ENCODE measurements around the gene TCEAL1. TPM values are rescaled to one million over a fixed set of nuclear protein-coding genes. Genes with fewer than 3 reads are reported as not detected.

Gene TCEAL1
- total and polyA plus RNA-seq, 2 of the 13 experiments (the other 11 are each of a cell fraction or from before 2014, with no cell fraction given) = 11.2 to 14.8 TPM

- TF ChIP-seq ZNF570 (CRISPR knock-in tag; IDR thresholded peaks at IDR 0.05; ENCODE audit: borderline replicate concordance) = no peak
- no peak; the same call in 1 of the 2 replicates for TF ChIP-seq KDM5B (CRISPR knock-in tag; IDR thresholded peaks at IDR 0.05; ENCODE audit: borderline replicate concordance)
- no peak for TF ChIP-seq PTBP1 (IDR thresholded peaks at IDR 0.05; ENCODE audit: low read depth, low read length, poor library complexity, severe bottlenecking)
- TF ChIP-seq BCL3 (CRISPR knock-in tag; IDR thresholded peaks at IDR 0.05) = no peak
- TF ChIP-seq ZNF382 (CRISPR knock-in tag; IDR thresholded peaks at IDR 0.05; ENCODE audit: borderline replicate concordance) = no peak
- TF ChIP-seq ZNF841 (CRISPR knock-in tag; IDR thresholded peaks at IDR 0.05; ENCODE audit: borderline replicate concordance) = no peak
- no peak for TF ChIP-seq ZNF577 (CRISPR knock-in tag; IDR thresholded peaks at IDR 0.05; ENCODE audit: borderline replicate concordance, low read depth)
- no peak for TF ChIP-seq E2F2 (CRISPR knock-in tag; IDR thresholded peaks at IDR 0.05; ENCODE audit: borderline replicate concordance)
- no peak for TF ChIP-seq ZNF282 (IDR thresholded peaks at IDR 0.05; ENCODE audit: partially characterized antibody)
- peak; percentile 41; the same call in 1 of the 2 replicates for TF ChIP-seq KDM2A (CRISPR knock-in tag; IDR thresholded peaks at IDR 0.05; ENCODE audit: borderline replicate concordance, low read depth)
- TF ChIP-seq SMARCE1 (IDR thresholded peaks at IDR 0.05; ENCODE audit: borderline replicate concordance) = no peak
- TF ChIP-seq CENPX (CRISPR knock-in tag; IDR thresholded peaks at IDR 0.05) = no peak
- no peak for TF ChIP-seq RFX1 (IDR thresholded peaks at IDR 0.05)
- 0 out of 2 replicates have a peak, but pooled peaks have one; percentile 11 for TF ChIP-seq FOSL2 (CRISPR knock-in tag; IDR thresholded peaks at IDR 0.05)
- TF ChIP-seq MYC (CRISPR knock-in tag; IDR thresholded peaks at IDR 0.05; ENCODE audit: borderline replicate concordance) = peak; percentile 38; the same call in 1 of the 2 replicates
- no peak for TF ChIP-seq AHDC1 (CRISPR knock-in tag; IDR thresholded peaks at IDR 0.05; ENCODE audit: borderline replicate concordance)
- no peak for TF ChIP-seq TRIM24 (CRISPR knock-in tag; IDR thresholded peaks at IDR 0.05)
- no peak for TF ChIP-seq SAFB2 (CRISPR knock-in tag; IDR thresholded peaks at IDR 0.05; ENCODE audit: borderline replicate concordance, low read depth)
- TF ChIP-seq KAT2B (IDR thresholded peaks at IDR 0.05; ENCODE audit: borderline replicate concordance, low read depth, low read length) = no peak
- TF ChIP-seq U2AF1 (optimal IDR thresholded peaks at IDR 0.05; ENCODE audit: low read depth, low read length) = no peak
Measured at GRCh38 chrX:103629318-103630170, 769 bp downstream of the TCEAL1 start (continued).
